HepG2 (cell line): Measurements from ENCODE around the gene PMFBP1. TPM values are rescaled to one million over a fixed set of nuclear protein-coding genes. Genes with fewer than 3 reads are reported as not detected.

Experiments used
- AKAP8 ChIP-seq: sonication (generic); formaldehyde crosslinking; IDR thresholded peaks from 2 replicates; pipeline ENCODE4 v1.5.1; 2020; ENCODE audit warnings: mild to moderate bottlenecking, missing genetic modification reagents
- ATF5 ChIP-seq: sonication (generic); formaldehyde crosslinking; IDR thresholded peaks from 2 replicates; pipeline ENCODE4 v1.4.0; 2020; ENCODE audit warnings: mild to moderate bottlenecking, low read depth, missing genetic modification reagents
- CAMTA2 ChIP-seq: sonication (generic); formaldehyde crosslinking; IDR thresholded peaks from 2 replicates; pipeline ENCODE4 v1.4.0; 2020; ENCODE audit warnings: mild to moderate bottlenecking, missing genetic modification reagents, borderline replicate concordance
- CBX5 ChIP-seq: sonication (generic); formaldehyde crosslinking; IDR thresholded peaks from 2 replicates; pipeline ENCODE4 v1.4.0; 2020; ENCODE audit warnings: missing genetic modification reagents, borderline replicate concordance
- DNMT3B ChIP-seq: conservative IDR thresholded peaks from 2 replicates; pipeline ENCODE4 v1.6.1; 2016; ENCODE audit warnings: missing biosample characterization, control low read depth
- ELF1 ChIP-seq: sonication (generic); formaldehyde crosslinking; IDR thresholded peaks from 2 replicates; pipeline ENCODE4 v1.4.0; 2020; ENCODE audit warnings: missing genetic modification reagents
- ELK4 ChIP-seq: sonication (generic); formaldehyde crosslinking; IDR thresholded peaks from 2 replicates; pipeline ENCODE4 v1.9.0; 2021; ENCODE audit warnings: missing genetic modification reagents, borderline replicate concordance
- GATAD2A ChIP-seq: IDR thresholded peaks from 2 replicates; pipeline ENCODE4 v1.6.1; 2016
- HHEX ChIP-seq: IDR thresholded peaks from 2 replicates; pipeline ENCODE4 v1.6.1; 2016; ENCODE audit warnings: control low read depth
- POLR2A ChIP-seq, 2 experiments: IDR thresholded peaks; 2 replicates each; pipeline ENCODE4 v1.6.1; 2011; ENCODE audit warnings: low read depth in 2 of 2, low read length in 2 of 2, mild to moderate bottlenecking in 1 of 2, moderate library complexity in 1 of 2; ENCODE audit not compliant: insufficient read depth in 1 of 2
- PRMT3 ChIP-seq: sonication (generic); formaldehyde crosslinking; IDR thresholded peaks from 2 replicates; pipeline ENCODE4 v1.8.1; 2022; ENCODE audit warnings: low read depth, mild to moderate bottlenecking, moderate library complexity, missing genetic modification reagents, borderline replicate concordance
- SAP130 ChIP-seq: IDR thresholded peaks from 2 replicates; pipeline ENCODE4 v1.6.1; 2016; ENCODE audit warnings: low read depth
- SCMH1 ChIP-seq: sonication (generic); formaldehyde crosslinking; IDR thresholded peaks from 2 replicates; pipeline ENCODE4 v1.9.0; 2021; ENCODE audit warnings: missing genetic modification reagents, mild to moderate bottlenecking, borderline replicate concordance
- TP53 ChIP-seq: sonication (generic); formaldehyde crosslinking; conservative IDR thresholded peaks from 2 replicates; pipeline ENCODE4 v1.4.0; 2020; ENCODE audit warnings: missing genetic modification reagents
- XBP1 ChIP-seq: sonication (generic); formaldehyde crosslinking; IDR thresholded peaks from 2 replicates; pipeline ENCODE4 v1.5.0; 2020; ENCODE audit warnings: missing genetic modification reagents
- ZBTB3 ChIP-seq: sonication (generic); formaldehyde crosslinking; IDR thresholded peaks from 2 replicates; pipeline ENCODE4 v1.4.0; 2020; ENCODE audit warnings: low read depth, mild to moderate bottlenecking, moderate library complexity, missing genetic modification reagents, borderline replicate concordance
- ZFP36L2 ChIP-seq: sonication (generic); formaldehyde crosslinking; IDR thresholded peaks from 2 replicates; pipeline ENCODE4 v1.4.0; 2020; ENCODE audit warnings: missing genetic modification reagents
- ZKSCAN1 ChIP-seq: fragments of 150-350 bp; IDR thresholded peaks from 2 replicates; pipeline ENCODE4 v1.6.1; 2014; ENCODE audit warnings: low read length
- ZNF292 ChIP-seq: sonication (generic); formaldehyde crosslinking; IDR thresholded peaks from 2 replicates; pipeline ENCODE4 v1.8.1; 2022; ENCODE audit warnings: mild to moderate bottlenecking, low read depth, missing genetic modification reagents, borderline replicate concordance
- ZNF33A ChIP-seq: sonication (generic); formaldehyde crosslinking; IDR thresholded peaks from 2 replicates; pipeline ENCODE4 v1.5.1; 2020; ENCODE audit warnings: missing genetic modification reagents, mild to moderate bottlenecking, moderate library complexity, borderline replicate concordance
- ZNF468 ChIP-seq: sonication (generic); formaldehyde crosslinking; IDR thresholded peaks from 2 replicates; pipeline ENCODE4 v1.8.0; 2022; ENCODE audit warnings: mild to moderate bottlenecking, moderate library complexity, missing genetic modification reagents
- ZNF577 ChIP-seq: sonication (generic); formaldehyde crosslinking; IDR thresholded peaks from 2 replicates; pipeline ENCODE4 v1.4.0; 2020; ENCODE audit warnings: mild to moderate bottlenecking, low read depth, missing genetic modification reagents, borderline replicate concordance
- ZNF589 ChIP-seq: sonication (generic); formaldehyde crosslinking; conservative IDR thresholded peaks from 2 replicates; pipeline ENCODE4 v1.8.0; 2022; ENCODE audit warnings: mild to moderate bottlenecking, moderate library complexity, missing genetic modification reagents
- ZNF614 ChIP-seq: IDR thresholded peaks from 2 replicates; pipeline ENCODE4 v1.6.1; 2018; ENCODE audit warnings: missing biosample characterization, missing genetic modification reagents, inconsistent platforms, borderline replicate concordance
- ZNF772 ChIP-seq: sonication (generic); formaldehyde crosslinking; IDR thresholded peaks from 2 replicates; pipeline ENCODE4 v1.5.0; 2020; ENCODE audit warnings: mild to moderate bottlenecking, missing genetic modification reagents
- polyA plus RNA-seq, 8 experiments: library from polyadenylated mRNA; depleted of rRNA in 3 of 8; stranded (reverse) in 7 of 8; unstranded in 1 of 8; fragments of >200 nt; fragmentation: Illumina TruSeq in 4 of 8; extraction: Trizol in 4 of 8; gene quantifications; 2 replicates each; pipeline versions ENCODE4 v1.2.1 to v1.2.3, GENCODE V29; 2011 to 2016; ENCODE audit warnings: low read depth in 4 of 8, missing spikeins in 1 of 8, mixed read lengths in 1 of 8; ENCODE audit not compliant: insufficient read depth in 1 of 8
- total RNA-seq, 5 experiments: library from RNA; depleted of rRNA; stranded (reverse); fragments of >200 nt; fragmentation: Illumina TruSeq; extraction: Trizol; gene quantifications; 2 replicates each; pipeline ENCODE4 v1.2.3, GENCODE V29; 2016; ENCODE audit warnings: low read depth in 1 of 5
- TF ChIP-seq, protein P1 (sequence below): sonication (generic); formaldehyde crosslinking; IDR thresholded peaks from 2 replicates; pipeline ENCODE4 v1.4.0; 2020; ENCODE audit warnings: missing genetic modification reagents, borderline replicate concordance

Gene PMFBP1
- total and polyA plus RNA-seq, 2 of the 13 experiments (the other 11 are each of a cell fraction or from before 2014, with no cell fraction given): 1.9 to 3.8 TPM

- TF ChIP-seq ZNF292 (CRISPR knock-in tag): no peak
- peak; percentile 98 for TF ChIP-seq SAP130 (CRISPR knock-in tag)
- no peak for TF ChIP-seq ZNF577 (CRISPR knock-in tag)
- TF ChIP-seq ZKSCAN1: no peak; the same call in 1 of the 2 replicates
- no peak for TF ChIP-seq AKAP8
- TF ChIP-seq CAMTA2: no peak; the same call in 1 of the 2 replicates
- 0 out of 2 replicates have a peak, but pooled peaks have one; percentile 45 for TF ChIP-seq ZNF468 (CRISPR knock-in tag)
- no peak for TF ChIP-seq ZNF614
- TF ChIP-seq ZNF589 (CRISPR knock-in tag): no peak
- TF ChIP-seq, protein P1, sequence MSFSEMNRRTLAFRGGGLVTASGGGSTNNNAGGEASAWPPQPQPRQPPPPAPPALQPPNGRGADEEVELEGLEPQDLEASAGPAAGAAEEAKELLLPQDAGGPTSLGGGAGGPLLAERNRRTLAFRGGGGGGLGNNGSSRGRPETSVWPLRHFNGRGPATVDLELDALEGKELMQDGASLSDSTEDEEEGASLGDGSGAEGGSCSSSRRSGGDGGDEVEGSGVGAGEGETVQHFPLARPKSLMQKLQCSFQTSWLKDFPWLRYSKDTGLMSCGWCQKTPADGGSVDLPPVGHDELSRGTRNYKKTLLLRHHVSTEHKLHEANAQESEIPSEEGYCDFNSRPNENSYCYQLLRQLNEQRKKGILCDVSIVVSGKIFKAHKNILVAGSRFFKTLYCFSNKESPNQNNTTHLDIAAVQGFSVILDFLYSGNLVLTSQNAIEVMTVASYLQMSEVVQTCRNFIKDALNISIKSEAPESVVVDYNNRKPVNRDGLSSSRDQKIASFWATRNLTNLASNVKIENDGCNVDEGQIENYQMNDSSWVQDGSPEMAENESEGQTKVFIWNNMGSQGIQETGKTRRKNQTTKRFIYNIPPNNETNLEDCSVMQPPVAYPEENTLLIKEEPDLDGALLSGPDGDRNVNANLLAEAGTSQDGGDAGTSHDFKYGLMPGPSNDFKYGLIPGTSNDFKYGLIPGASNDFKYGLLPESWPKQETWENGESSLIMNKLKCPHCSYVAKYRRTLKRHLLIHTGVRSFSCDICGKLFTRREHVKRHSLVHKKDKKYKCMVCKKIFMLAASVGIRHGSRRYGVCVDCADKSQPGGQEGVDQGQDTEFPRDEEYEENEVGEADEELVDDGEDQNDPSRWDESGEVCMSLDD (CRISPR knock-in tag): 0 out of 2 replicates have a peak, but pooled peaks have one; percentile 19
- TF ChIP-seq CBX5: peak; percentile 61; the same call in 1 of the 2 replicates
- TF ChIP-seq ZFP36L2 (CRISPR knock-in tag): no peak
- TF ChIP-seq TP53: no peak; the same call in 1 of the 2 replicates
- TF ChIP-seq HHEX (CRISPR knock-in tag): peak; percentile 64
- TF ChIP-seq ZNF772 (CRISPR knock-in tag): peak; percentile 61; the same call in 1 of the 2 replicates
- 0 out of 2 replicates have a peak, but pooled peaks have one; percentile 35 for TF ChIP-seq GATAD2A
- peak; percentile 67; the same call in 1 of the 2 replicates for TF ChIP-seq DNMT3B
- TF ChIP-seq ZBTB3 (CRISPR knock-in tag): no peak; the same call in 1 of the 2 replicates
- TF ChIP-seq PRMT3 (CRISPR knock-in tag): no peak
- TF ChIP-seq ATF5 (CRISPR knock-in tag): no peak
- TF ChIP-seq ELK4 (CRISPR knock-in tag): no peak; the same call in 1 of the 2 replicates
- TF ChIP-seq POLR2A (IDR thresholded peaks at IDR 0.05; ENCODE audit: insufficient read depth in 1 of 2, low read depth in 2 of 2, low read length in 2 of 2): peak; percentile 69 to 95
- no peak for TF ChIP-seq SCMH1 (CRISPR knock-in tag)
- no peak for TF ChIP-seq XBP1
- TF ChIP-seq ELF1 (CRISPR knock-in tag): peak; percentile 94
- TF ChIP-seq ZNF33A (CRISPR knock-in tag): no peak; the same call in 1 of the 2 replicates
Measured at GRCh38 chr16:72093448-72094265, 78.3 kb downstream of the PMFBP1 start, which contains the start of the genes DHX38 and TXNL4B (continued).
